MM.1S (cell line): ENCODE measurements around the gene DOK6.

Experiments used
- DNase-seq: peaks from one replicate; pipeline ENCODE4 v3.0.0-alpha.2; 2015
- H2AFZ ChIP-seq: fragments of 300-600 bp; sonication (generic); 2 replicates; pipeline ENCODE4 v1.6.0; 2016; ENCODE audit warnings: antibody characterized with exemption, low read length
- H3F3A ChIP-seq: fragments of 300-600 bp; sonication (generic); 2 replicates; pipeline ENCODE4 v1.6.1; 2016; ENCODE audit warnings: mild to moderate bottlenecking, antibody characterized with exemption, low read length, moderate library complexity, mixed read lengths; ENCODE audit not compliant: insufficient read depth
- H3K27ac ChIP-seq: fragments of 300-600 bp; sonication (generic); 2 replicates; pipeline ENCODE4 v1.5.1; 2016; ENCODE audit warnings: mild to moderate bottlenecking, low read length
- H3K27me3 ChIP-seq: fragments of 300-600 bp; sonication (generic); replicated peaks from 2 replicates; pipeline ENCODE4 v1.6.0; 2016; ENCODE audit warnings: low read length; ENCODE audit not compliant: insufficient read depth
- H3K36me3 ChIP-seq: fragments of 300-600 bp; sonication (generic); replicated peaks from 2 replicates; pipeline ENCODE4 v1.6.1; 2016; ENCODE audit warnings: mild to moderate bottlenecking, low read length, mixed read lengths; ENCODE audit not compliant: insufficient read depth
- H3K4me1 ChIP-seq: fragments of 300-600 bp; sonication (generic); 2 replicates; pipeline ENCODE4 v1.6.1; 2016; ENCODE audit warnings: low read length, mixed read lengths
- H3K4me2 ChIP-seq: fragments of 300-600 bp; sonication (generic); 2 replicates; pipeline ENCODE4 v1.6.0; 2016; ENCODE audit warnings: low read depth, low read length
- H3K4me3 ChIP-seq: fragments of 300-600 bp; sonication (generic); 2 replicates; pipeline ENCODE4 v1.5.1; 2016; ENCODE audit warnings: low read length, mixed read lengths
- H3K79me2 ChIP-seq: fragments of 300-600 bp; sonication (generic); 2 replicates; pipeline ENCODE4 v1.6.1; 2016; ENCODE audit warnings: mixed run types, low read length, mixed read lengths
- H3K9ac ChIP-seq: fragments of 300-600 bp; sonication (generic); 2 replicates; pipeline ENCODE4 v1.6.1; 2016; ENCODE audit warnings: low read length, mixed read lengths
- H3K9me2 ChIP-seq: fragments of 300-600 bp; sonication (generic); replicated peaks from 2 replicates; pipeline ENCODE4 v1.6.1; 2016; ENCODE audit warnings: mild to moderate bottlenecking, low read length, mixed read lengths; ENCODE audit not compliant: insufficient read depth
- H3K9me3 ChIP-seq: fragments of 300-600 bp; sonication (generic); replicated peaks from 2 replicates; pipeline ENCODE4 v1.6.1; 2016; ENCODE audit warnings: mild to moderate bottlenecking, low read length, mixed read lengths; ENCODE audit not compliant: insufficient read depth
- H4K20me1 ChIP-seq: fragments of 300-600 bp; sonication (generic); 2 replicates; pipeline ENCODE4 v1.6.1; 2016; ENCODE audit warnings: mild to moderate bottlenecking, low read length, moderate library complexity, mixed read lengths; ENCODE audit not compliant: insufficient read depth
- EZH2 ChIP-seq: fragments of 300-600 bp; sonication (generic); optimal IDR thresholded peaks from 2 replicates; pipeline ENCODE3; 2017; ENCODE audit warnings: low read depth, mild to moderate bottlenecking, antibody characterized with exemption, low read length, mixed read lengths
- EZH2phosphoT487 ChIP-seq: fragments of 300-600 bp; sonication (generic); IDR thresholded peaks from 2 replicates; pipeline ENCODE4 v1.6.1; 2018; ENCODE audit warnings: antibody characterized with exemption, low read length
- TF ChIP-seq, protein P1 (sequence below): fragments of 300-600 bp; sonication (generic); IDR thresholded peaks from 2 replicates; pipeline ENCODE4 v1.5.1; 2016; ENCODE audit warnings: antibody characterized with exemption, low read length, mixed read lengths

DOK6 gene

DNA sequence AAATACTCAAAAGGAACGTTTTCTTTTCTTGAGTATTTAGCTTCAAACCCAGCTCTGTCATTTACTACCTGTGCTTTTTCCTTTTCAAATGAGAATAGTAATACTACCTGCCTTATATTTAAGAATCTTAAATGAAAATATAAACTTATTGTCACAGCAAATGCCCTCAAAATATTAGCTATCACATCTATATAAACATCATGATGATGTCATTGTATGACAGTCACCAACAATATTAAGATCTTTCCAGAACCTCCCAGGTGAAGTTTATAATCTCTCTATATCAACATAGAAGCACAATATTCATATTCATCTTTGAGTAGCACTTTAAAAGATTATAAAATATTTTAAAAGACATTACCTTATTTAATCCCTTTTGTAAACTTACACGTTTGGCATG is 92.2 kb downstream of the DOK6 start:
- Histone ChIP-seq H3K4me3 (no peak overlapping the region), H3K4me1 (no peaks in the 10 kb centered on the region), H3K9ac (no peak overlapping the region), H4K20me1 (no peaks in the 10 kb centered on the region), H3K36me3 (no peaks in the 10 kb centered on the region), H3K9me2 (no peaks in the 10 kb centered on the region), H3K27me3 (no peaks in the 10 kb centered on the region), H2AFZ (no peak overlapping the region), H3K4me2 (no peak overlapping the region), H3K79me2 (no peaks in the 10 kb centered on the region), H3F3A (no peaks in the 10 kb centered on the region), H3K9me3 (no peaks in the 10 kb centered on the region), H3K27ac (no peak overlapping the region)
- no peak for TF ChIP-seq EZH2
- TF ChIP-seq, protein P1, sequence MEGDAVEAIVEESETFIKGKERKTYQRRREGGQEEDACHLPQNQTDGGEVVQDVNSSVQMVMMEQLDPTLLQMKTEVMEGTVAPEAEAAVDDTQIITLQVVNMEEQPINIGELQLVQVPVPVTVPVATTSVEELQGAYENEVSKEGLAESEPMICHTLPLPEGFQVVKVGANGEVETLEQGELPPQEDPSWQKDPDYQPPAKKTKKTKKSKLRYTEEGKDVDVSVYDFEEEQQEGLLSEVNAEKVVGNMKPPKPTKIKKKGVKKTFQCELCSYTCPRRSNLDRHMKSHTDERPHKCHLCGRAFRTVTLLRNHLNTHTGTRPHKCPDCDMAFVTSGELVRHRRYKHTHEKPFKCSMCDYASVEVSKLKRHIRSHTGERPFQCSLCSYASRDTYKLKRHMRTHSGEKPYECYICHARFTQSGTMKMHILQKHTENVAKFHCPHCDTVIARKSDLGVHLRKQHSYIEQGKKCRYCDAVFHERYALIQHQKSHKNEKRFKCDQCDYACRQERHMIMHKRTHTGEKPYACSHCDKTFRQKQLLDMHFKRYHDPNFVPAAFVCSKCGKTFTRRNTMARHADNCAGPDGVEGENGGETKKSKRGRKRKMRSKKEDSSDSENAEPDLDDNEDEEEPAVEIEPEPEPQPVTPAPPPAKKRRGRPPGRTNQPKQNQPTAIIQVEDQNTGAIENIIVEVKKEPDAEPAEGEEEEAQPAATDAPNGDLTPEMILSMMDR = no peak
- no peak for TF ChIP-seq EZH2phosphoT487
- no peak for DNase-seq

DNA sequence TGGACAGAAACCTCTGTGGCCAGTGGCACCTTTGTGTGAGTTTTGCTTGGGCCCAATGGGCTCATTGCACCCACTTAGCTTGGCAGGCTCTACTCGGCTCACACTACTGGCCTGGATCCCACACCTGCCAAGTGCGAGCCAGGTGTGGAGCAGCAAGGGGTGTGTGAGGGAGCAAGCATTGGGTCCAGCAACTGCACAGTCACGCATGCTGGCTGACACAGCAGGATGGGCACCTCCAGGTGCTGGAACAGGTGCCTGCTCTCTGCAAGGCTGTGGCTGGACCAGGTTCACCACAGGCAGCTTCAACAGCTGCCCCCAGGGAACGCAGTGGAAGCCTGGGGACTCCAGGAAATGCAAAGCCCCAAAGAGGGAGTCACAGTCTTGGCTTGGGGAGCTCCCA is 94.2 kb downstream of the DOK6 start:
- H3K36me3 ChIP-seq = no peaks in the 10 kb centered on the region
- DNase-seq = no peak
- H3K9ac ChIP-seq = no peak overlapping the region
- no peak overlapping the region for H3K4me3 ChIP-seq
- H3K4me2 ChIP-seq = no peak overlapping the region
- H3K27me3 ChIP-seq = no peaks in the 10 kb centered on the region
- H3F3A ChIP-seq = no peaks in the 10 kb centered on the region
- no peaks in the 10 kb centered on the region for H3K4me1 ChIP-seq
- TF ChIP-seq EZH2 = no peak
- TF ChIP-seq, protein P1 = no peak
- no peak for TF ChIP-seq EZH2phosphoT487
- H3K9me3 ChIP-seq = no peaks in the 10 kb centered on the region
- H3K27ac ChIP-seq = no peak overlapping the region
- H2AFZ ChIP-seq = no peak overlapping the region
- H3K79me2 ChIP-seq = no peaks in the 10 kb centered on the region
- no peaks in the 10 kb centered on the region for H3K9me2 ChIP-seq
- H4K20me1 ChIP-seq = no peaks in the 10 kb centered on the region

DNA sequence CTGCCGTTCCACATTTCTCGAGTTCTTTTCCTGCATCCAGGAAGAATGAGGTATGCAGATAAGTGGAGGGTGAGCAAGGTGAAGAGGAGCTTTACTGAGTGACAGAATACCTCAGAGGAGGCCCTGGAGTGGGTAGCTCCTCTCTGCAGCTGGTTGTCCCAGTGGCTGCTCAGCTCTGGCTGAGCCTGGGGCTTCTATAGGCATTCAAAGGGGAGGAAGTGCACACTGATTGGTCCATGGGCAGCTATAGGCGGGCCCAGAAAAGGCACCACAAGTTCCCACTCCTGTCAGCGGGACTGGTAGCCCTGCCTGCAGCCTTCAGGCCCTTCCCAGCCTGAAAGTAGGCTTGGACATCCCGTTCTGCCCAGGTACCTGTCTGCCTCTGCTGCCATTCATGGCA is 94.7 kb downstream of the DOK6 start:
- no peaks in the 10 kb centered on the region for H3K9me2 ChIP-seq
- H3K9me3 ChIP-seq = no peaks in the 10 kb centered on the region
- no peak for DNase-seq
- no peaks in the 10 kb centered on the region for H4K20me1 ChIP-seq
- no peaks in the 10 kb centered on the region for H3K36me3 ChIP-seq
- no peak overlapping the region for H3K27ac ChIP-seq
- H3K4me2 ChIP-seq = no peak overlapping the region
- no peak overlapping the region for H3K9ac ChIP-seq
- H3K27me3 ChIP-seq = no peaks in the 10 kb centered on the region
- TF ChIP-seq, protein P1 = no peak
- no peak overlapping the region for H3K4me3 ChIP-seq
- no peaks in the 10 kb centered on the region for H3K4me1 ChIP-seq
- no peaks in the 10 kb centered on the region for H3F3A ChIP-seq
- no peaks in the 10 kb centered on the region for H3K79me2 ChIP-seq
- no peak overlapping the region for H2AFZ ChIP-seq
